IPS-NIHi11 (cell line): Measurements from ENCODE around the gene LRIG3.
"Not testable (repeated sequence)": the region's sequence is repeated elsewhere in the genome, so short reads cannot be mapped to it uniquely, and the experiment has no call there.

Experiments
- DNase-seq: peaks from one replicate; pipeline ENCODE4 v3.0.0; 2012; ENCODE audit warnings: mixed read lengths, low spot score

LRIG3 gene

GRCh38 chr12:58860056-58860787 lies 60.1 kb downstream of the LRIG3 start:
- no peak for DNase-seq

- no peak for DNase-seq
These were observed 62.3 kb downstream of the LRIG3 start for GRCh38 chr12:58858030-58858429.

GRCh38 chr12:58857206-58857605 lies 63.1 kb downstream of the LRIG3 start:
- not testable (repeated sequence) for DNase-seq

- DNase-seq: not testable (repeated sequence)
These were observed 64.7 kb downstream of the LRIG3 start for GRCh38 chr12:58855630-58856029.

GRCh38 chr12:58850826-58851225 lies 69.5 kb downstream of the LRIG3 start:
- DNase-seq: no peak

GRCh38 chr12:58847901-58848600 lies 72.3 kb downstream of the LRIG3 start:
- DNase-seq: no peak

GRCh38 chr12:58844161-58844560 lies 76.1 kb downstream of the LRIG3 start:
- DNase-seq: no peak

GRCh38 chr12:58841058-58841798 lies 79.1 kb downstream of the LRIG3 start:
- no peak for DNase-seq

- DNase-seq: no peak
These were observed 86.5 kb downstream of the LRIG3 start for GRCh38 chr12:58833853-58834252.

- no peak for DNase-seq
These were observed 87.4 kb downstream of the LRIG3 start for GRCh38 chr12:58832920-58833319.
